SU-DHL-6 (cell line): ENCODE data around the gene PIK3CD.

ENCODE experiments used
- EZH2phosphoT487 ChIP-seq: fragments of 200-600 bp; sonication (generic), shearing (Covaris generic); conservative IDR thresholded peaks from 2 replicates; pipeline ENCODE4 v1.6.1; 2018; ENCODE audit warnings: mild to moderate bottlenecking, antibody characterized with exemption, low read length, moderate library complexity, mixed read lengths
- TF ChIP-seq, protein P1 (sequence below): fragments of 200-600 bp; sonication (generic); IDR thresholded peaks from one replicate; pipeline ENCODE4 v1.5.1; 2017; ENCODE audit warnings: antibody characterized with exemption, mild to moderate bottlenecking, low read length, moderate library complexity; ENCODE audit not compliant: insufficient read depth, poor library complexity, severe bottlenecking

DNA sequence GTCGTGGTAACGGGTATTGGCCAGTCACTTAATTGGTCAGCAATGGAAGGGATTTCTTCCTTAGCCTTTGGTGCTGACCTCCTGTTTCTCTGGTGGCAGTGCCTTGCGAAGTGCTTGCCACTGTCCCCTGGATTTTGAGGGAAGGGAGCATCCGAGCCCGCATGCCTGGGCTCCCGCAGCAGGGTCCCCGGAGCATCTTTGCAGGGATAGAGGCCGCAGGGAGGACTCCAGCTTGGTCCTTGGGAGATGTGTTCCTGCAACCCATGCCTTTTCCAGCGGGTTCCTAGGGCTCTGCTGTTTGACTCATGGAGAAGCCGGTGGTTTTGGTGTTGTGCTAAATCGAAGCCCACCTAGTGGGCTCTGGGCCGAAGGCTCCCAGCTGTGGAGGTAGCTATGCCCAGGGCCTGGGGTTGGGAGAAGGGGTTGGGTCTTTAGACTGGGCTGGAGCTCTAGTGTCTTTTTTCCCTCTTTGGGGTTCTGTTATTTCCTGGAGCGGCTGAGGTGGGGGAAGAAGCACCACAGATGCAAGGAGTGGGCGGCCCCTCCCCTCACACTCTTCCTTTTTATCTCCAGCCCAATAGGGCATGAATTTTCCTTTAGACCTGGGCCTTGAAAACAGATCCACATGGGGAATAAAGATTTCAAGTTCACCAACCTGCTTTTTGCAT, 39.0 kb downstream of the PIK3CD start:
- TF ChIP-seq, protein P1, sequence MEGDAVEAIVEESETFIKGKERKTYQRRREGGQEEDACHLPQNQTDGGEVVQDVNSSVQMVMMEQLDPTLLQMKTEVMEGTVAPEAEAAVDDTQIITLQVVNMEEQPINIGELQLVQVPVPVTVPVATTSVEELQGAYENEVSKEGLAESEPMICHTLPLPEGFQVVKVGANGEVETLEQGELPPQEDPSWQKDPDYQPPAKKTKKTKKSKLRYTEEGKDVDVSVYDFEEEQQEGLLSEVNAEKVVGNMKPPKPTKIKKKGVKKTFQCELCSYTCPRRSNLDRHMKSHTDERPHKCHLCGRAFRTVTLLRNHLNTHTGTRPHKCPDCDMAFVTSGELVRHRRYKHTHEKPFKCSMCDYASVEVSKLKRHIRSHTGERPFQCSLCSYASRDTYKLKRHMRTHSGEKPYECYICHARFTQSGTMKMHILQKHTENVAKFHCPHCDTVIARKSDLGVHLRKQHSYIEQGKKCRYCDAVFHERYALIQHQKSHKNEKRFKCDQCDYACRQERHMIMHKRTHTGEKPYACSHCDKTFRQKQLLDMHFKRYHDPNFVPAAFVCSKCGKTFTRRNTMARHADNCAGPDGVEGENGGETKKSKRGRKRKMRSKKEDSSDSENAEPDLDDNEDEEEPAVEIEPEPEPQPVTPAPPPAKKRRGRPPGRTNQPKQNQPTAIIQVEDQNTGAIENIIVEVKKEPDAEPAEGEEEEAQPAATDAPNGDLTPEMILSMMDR, result no peak
- TF ChIP-seq EZH2phosphoT487, result no peak
